ENCODE measurements around the gene U2AF2.

The U2AF2 gene

DNA sequence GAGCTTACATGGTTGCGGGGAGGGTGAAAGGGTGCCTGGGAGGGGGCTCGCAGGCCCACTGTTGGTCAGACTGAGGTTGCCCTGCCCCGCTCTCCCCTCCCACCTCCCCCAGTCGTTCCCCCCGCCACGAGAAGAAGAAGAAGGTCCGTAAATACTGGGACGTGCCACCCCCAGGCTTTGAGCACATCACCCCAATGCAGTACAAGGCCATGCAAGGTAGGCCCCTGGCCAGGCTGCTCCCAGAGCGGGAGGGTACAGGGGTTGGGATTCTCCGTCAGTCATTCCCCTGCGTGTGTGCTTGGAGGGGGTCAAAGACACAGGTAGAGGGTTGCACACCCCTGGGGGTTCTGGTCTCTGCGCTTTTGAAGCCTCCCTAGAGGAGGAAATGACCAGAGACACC is 5.6 kb downstream of the U2AF2 start:
- DNase-seq, result no peak

GRCh38 chr19:55660991-55661390 is 6.2 kb downstream of the U2AF2 start:
- DNase-seq, result no peak

- DNase-seq, result no peak
These were observed 7.0 kb downstream of the U2AF2 start for GRCh38 chr19:55661826-55662225.

GRCh38 chr19:55663846-55664536 is 9.2 kb downstream of the U2AF2 start:
- no peak for DNase-seq

DNA sequence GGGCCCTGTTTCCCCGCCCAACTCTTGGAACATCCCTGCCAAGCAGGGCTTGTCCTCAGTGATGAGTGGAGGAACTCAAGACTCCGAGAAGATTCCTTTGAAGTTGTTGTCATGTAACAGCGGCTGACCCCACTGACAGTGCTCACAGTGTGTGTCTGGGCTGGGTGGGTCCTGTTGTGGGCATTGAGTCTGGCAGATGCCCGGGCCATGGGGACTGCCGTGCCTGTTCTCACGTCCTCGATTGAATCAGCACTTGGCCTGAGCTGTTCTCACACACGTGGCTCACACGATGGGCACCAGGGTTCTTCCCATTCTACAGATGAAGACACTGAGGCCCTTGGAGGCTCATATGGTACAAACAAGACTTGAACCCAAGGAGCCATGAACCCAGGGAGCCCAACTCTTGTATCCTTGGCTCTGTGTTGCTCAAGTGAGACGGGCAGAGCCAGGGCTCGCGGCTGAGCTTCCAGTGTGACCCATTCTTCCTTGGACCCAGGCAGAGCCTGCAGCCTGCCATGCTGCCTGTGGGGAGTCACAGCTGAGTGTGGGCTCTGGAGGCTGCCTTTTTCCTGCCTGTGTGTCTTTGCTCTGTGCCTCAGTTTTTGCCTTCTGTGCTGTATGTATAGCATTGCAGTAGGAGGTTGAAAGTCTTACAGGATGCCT is 11.6 kb downstream of the U2AF2 start:
- no peak for DNase-seq

DNA sequence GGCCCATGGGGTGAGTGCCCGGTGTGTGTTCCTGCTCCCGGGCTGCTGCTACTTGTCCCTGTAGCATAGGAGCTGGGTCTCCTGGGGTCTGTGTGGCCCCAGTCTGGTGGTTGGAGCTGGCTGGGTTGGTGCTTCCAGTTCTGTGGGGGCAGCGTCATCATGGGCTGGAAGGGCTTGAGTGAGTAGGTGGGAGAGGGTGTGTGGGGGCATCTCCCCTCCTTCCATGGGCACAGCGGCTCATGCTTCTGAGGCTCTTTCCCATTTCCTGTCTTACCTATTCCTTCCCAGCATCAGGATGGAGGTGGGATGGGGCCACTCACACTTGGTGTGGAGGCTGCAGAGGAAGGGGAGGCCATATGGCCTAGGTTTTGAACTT is 12.2 kb downstream of the U2AF2 start:
- no peak for DNase-seq

- no peak for DNase-seq
These were observed 12.7 kb downstream of the U2AF2 start for GRCh38 chr19:55667511-55667910.

DNA sequence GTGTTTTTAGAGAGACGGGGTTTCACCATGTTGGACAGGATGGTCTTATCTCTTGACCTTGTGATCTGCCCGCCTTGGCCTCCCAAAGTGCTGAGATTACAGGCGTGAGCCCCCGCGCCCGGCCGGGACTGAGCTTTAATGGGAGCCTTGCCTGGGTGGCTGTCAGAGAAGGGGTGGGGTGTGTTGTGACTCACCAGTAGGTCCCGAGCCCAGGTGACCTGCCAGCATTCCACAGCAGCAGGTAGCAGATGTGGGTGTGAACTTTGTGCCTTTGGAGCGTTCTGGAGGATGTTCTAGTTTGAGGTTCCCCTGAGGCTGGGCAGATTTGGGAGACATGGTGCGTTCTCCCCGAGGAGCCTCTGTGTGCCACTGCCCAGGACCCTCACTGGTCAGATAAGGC is 13.1 kb downstream of the U2AF2 start:
- no peak for DNase-seq

GRCh38 chr19:55668603-55669348 is 13.9 kb downstream of the U2AF2 start:
- DNase-seq, result no peak

DNA sequence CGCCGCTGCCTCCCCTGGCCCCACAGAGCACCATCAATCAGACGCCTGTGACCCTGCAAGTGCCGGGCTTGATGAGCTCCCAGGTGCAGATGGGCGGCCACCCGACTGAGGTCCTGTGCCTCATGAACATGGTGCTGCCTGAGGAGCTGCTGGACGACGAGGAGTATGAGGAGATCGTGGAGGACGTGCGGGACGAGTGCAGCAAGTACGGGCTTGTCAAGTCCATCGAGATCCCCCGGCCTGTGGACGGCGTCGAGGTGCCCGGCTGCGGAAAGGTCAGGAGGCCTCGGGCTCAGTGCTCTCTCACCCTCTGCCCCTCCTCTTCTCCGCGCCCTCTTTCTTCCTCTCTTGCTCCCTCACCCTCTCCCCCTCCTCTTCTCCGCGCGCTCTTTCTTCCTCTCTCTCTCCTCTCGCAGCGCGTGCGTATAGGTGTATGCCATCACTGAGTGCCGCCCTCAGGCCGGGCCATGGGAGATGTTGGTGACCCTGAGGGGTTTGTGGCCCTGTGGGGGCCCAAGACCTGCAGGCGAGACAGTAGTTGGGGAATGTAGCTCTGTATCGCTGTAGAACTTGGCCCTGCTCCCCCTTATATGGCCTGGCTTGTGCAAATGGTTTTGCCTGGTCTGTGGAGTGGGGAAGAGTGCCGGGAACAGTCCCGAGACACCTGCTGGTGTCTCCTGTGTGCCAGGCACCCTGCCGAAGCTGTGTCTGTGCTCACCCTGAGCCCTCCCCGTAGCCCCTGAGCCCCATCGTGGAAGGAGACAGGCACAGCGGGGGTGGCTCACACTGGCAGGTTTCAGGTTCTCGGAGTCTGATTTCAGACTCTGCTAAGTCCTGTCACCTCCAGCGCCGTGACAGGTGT is 14.8 kb downstream of the U2AF2 start:
- no peak for DNase-seq

DNA sequence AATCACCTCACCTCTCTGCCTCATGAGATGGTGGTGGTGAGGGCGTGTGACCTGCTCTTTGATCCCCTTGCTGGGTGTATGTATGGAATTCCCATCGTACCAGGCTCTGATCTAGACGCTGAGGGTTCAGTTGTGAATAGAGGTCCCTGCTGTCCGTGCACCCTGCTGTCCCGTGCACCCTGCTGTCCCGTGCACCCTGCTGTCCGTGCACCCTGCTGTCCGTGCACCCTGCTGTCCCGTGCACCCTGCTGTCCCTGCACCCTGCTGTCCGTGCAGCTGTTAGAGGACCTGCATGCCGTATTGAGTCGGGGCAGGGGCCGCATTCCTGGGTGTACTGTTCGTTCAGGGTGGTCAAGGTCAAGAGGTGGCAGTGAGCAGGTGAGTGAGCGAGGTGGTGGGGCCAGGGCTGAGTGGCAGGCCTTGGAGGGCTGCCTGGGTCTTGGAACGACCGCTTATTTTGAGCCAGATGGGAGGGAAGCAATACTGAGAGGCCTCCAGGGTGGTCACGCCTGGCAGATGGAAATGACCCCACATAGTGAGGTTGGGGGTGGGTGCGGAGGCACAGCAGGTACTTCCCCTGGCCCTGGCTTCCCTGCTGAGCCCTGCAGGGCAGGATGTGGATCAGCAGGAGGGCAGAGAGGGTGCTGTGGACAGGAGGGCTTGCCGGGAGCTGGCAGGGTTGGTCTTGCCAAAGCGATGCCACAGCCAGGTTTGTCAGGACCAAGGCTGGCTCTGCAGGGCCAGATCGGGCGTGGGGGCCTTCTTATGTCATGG is 15.6 kb downstream of the U2AF2 start:
- no peak for DNase-seq

DNA sequence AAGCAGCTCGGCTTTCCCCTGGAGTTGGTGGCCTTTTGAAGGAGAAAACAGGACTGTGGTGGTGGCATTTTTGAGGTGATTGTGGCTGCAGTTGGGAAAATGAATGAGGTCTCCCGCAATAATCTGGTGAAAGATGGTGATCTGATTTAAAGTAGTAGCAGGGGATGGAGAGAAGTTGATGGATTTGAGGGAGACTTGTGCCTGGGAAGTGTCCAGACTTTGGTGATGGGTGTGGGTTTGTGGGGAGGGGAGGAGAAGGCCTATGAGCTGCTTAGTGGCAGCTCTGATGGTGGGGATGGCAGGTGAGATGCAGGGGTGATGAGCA is 16.2 kb downstream of the U2AF2 start:
- no peak for DNase-seq

GRCh38 chr19:55672418-55672817 is 17.6 kb downstream of the U2AF2 start:
- no peak for DNase-seq

- no peak for DNase-seq
These were observed 18.6 kb downstream of the U2AF2 start for GRCh38 chr19:55673465-55673864.

GRCh38 chr19:55673889-55674288 is 19.1 kb downstream of the U2AF2 start:
- no peak for DNase-seq

GRCh38 chr19:55674459-55674840 is 19.6 kb downstream of the U2AF2 start:
- no peak for DNase-seq

DNA sequence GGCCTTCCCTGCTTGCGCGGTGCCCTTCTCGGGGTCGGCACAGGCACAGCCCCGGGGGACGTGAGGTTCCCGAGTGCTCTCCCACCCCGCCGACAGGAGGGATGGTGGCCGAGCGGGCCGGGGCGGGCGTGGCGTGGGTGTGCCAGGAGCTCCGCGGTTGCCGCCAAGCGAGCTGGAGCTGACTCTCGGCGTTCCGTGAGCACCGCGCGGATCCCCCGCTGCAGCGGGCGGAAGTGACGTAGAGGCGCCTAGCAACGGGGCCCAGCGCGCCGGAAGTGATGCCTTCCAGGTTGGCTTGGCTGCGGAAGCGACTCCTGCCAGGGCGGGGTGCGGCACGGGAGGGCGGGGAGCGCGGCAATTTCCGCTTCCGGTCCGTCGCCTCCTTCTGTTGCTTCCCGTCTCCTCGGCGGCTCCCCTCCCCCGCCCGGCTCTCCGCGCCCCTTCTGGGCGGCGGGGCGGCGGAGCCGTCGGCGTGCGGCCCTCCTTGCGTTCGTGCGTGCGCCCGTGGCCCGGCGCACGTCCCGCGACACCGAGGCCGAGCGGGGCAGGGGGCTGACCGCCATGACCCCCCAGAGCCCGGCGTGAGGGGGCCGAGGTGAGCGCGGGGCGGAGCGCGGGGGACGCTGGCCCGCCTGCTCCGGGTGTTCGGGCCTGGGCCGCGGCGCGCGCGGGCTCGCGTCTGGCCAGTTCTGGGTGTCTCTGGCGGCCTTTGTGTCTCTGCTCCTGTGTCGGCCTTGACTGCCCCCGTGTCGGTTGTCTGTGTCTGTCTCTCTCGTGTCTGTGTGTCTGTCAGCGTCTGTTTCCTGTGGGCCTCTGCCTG is 20.2 kb downstream of the U2AF2 start, which contains the start of gene EPN1:
TSS of gene EPN1 (plus strand) at position 386 of the 820 bp plus-strand sequence. CDS start 3,402 bp downstream, outside the sequence.
- DNase-seq, result peak; percentile 95

DNA sequence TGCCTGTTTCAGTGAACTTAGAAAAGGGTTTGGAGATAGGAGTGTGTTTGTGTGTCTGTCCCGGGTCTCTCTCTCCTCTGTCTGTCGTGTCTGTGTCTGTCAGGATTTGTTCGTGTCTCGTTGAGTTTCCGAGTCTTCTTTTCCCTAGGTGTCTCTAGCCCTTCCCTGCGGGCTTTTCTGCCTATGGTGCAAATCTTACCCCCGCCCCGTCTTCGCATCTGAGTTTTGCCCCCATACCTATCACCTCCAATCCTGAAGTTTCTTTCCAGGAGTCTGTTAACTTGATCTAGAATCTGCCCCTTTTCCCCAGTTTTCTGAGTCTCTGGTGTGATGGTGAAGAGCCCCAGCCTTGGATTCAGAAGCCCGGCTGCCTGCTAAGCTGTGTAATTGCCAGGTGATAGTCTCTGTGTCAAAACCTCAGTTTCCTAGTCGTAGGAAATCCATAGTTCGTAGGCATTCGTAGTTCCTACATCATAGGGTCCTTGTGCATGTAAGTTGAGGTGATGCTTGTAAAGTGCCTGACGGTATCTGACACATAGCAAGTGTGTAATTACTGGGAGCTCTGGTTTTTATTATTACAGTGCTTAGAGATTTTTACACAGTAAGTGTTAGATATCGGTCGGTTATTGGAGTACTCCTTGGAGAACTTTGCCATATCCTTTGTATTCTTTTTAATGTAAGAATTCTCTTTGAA is 21.0 kb downstream of the U2AF2 start:
- no peak for DNase-seq

- no peak for DNase-seq
These were observed 21.5 kb downstream of the U2AF2 start for GRCh38 chr19:55676383-55676782.

DNA sequence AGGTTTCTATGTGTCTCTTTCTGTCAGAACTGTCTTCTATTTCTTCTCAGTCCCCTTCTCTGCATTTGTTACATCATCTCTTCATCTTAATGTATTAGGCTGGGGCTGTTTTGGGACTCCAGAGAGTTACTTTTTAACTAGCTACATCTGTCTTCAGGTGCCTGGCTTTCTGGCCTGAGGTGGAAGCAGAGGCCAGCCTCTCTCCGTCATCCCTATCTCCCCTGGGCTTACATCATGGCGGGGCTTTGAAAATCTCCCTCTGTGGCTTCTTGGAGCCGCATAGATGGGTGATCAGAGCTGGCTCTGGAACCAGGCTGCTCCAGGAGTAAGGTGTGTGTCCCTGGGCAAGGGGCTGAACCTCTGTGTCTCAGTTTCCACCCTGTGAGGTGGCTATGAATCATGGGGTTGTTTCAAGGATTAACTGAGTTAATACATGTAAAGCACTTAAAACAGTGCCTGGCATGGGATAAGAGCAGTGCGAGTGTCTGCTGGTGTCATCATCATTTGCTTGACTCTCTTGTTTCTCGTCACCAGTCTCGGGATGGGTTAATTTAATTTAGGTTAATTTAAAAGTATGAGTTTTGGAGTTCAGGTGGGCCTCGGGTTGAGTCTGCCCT is 22.2 kb downstream of the U2AF2 start:
- DNase-seq, result no peak
